AG09319 (cell line): ENCODE data around the gene PLIN1.
"Not testable (repeated sequence)": the region's sequence is repeated elsewhere in the genome, so short reads cannot be mapped to it uniquely, and the experiment has no call there.

Experiments used
- DNase-seq: peaks from one replicate; pipeline ENCODE4 v3.0.0-alpha.2; 2010; ENCODE audit warnings: low read depth; ENCODE audit errors: extremely low read depth
- CTCF ChIP-seq: IDR thresholded peaks from 2 replicates; pipeline ENCODE4 v1.5.1; 2011; ENCODE audit warnings: low read depth, mild to moderate bottlenecking, inconsistent platforms, low read length, moderate library complexity

The PLIN1 gene

GRCh38 chr15:89704411-89704810 lies 25.2 kb upstream of the PLIN1 start:
- no peak for DNase-seq
- no peak for TF ChIP-seq CTCF

- TF ChIP-seq CTCF: no peak
- no peak for DNase-seq
Measured at GRCh38 chr15:89695198-89695597, 16.0 kb upstream of the PLIN1 start.

- no peak for DNase-seq
- no peak for TF ChIP-seq CTCF
Measured at GRCh38 chr15:89693696-89694095, 14.5 kb upstream of the PLIN1 start.

GRCh38 chr15:89693091-89693490 lies 13.9 kb upstream of the PLIN1 start:
- no peak for TF ChIP-seq CTCF

GRCh38 chr15:89690276-89691218 lies 11.4 kb upstream of the PLIN1 start, which contains the start of the genes PEX11A and WDR93:
Gene PEX11A (minus strand): TSS chr15:89690754. CDS start chr15:89690632, 122 bp downstream.
Gene WDR93 (plus strand): TSS chr15:89690811. CDS start chr15:89701747, 10,936 bp downstream.
- no peak for TF ChIP-seq CTCF
- peak; percentile 20 for DNase-seq

More at GRCh38 chr15:89693091-89693490, 13.9 kb upstream of the PLIN1 start:
- DNase-seq: no peak

- not testable (repeated sequence) for DNase-seq
Measured at GRCh38 chr15:89689930-89690275, 10.7 kb upstream of the PLIN1 start.

GRCh38 chr15:89686522-89686921 lies 7.4 kb upstream of the PLIN1 start:
- no peak for DNase-seq
- no peak for TF ChIP-seq CTCF
